HG02884 (cell line): ENCODE data around the gene POLG.

Experiments
- ATAC-seq: cut with Tn5 transposase; IDR thresholded peaks from one replicate; pipeline ENCODE4 v1.9.1; 2021; ENCODE audit warnings: mild to moderate bottlenecking, moderate library complexity; ENCODE audit not compliant: unreplicated experiment

POLG gene

GRCh38 chr15:89327113-89327512 lies 7.5 kb downstream of the POLG start:
- no peak for ATAC-seq

GRCh38 chr15:89326316-89326715 lies 8.3 kb downstream of the POLG start:
- no peak for ATAC-seq

GRCh38 chr15:89325039-89325803 lies 9.4 kb downstream of the POLG start:
- no peak for ATAC-seq

GRCh38 chr15:89323825-89324224 lies 10.8 kb downstream of the POLG start:
- no peak for ATAC-seq

GRCh38 chr15:89322822-89323221 lies 11.8 kb downstream of the POLG start:
- ATAC-seq, result no peak

- no peak for ATAC-seq
These were observed 12.9 kb downstream of the POLG start for GRCh38 chr15:89321521-89322410.

GRCh38 chr15:89320200-89320599 lies 14.4 kb downstream of the POLG start:
- no peak for ATAC-seq

- ATAC-seq, result no peak
These were observed 14.9 kb downstream of the POLG start for GRCh38 chr15:89319678-89320077.

- no peak for ATAC-seq
These were observed 17.4 kb downstream of the POLG start for GRCh38 chr15:89317186-89317720.

GRCh38 chr15:89316504-89316903 lies 18.1 kb downstream of the POLG start:
- no peak for ATAC-seq

GRCh38 chr15:89315375-89315929 lies 19.2 kb downstream of the POLG start:
- no peak for ATAC-seq

GRCh38 chr15:89309993-89310392 lies 24.6 kb downstream of the POLG start:
- no peak for ATAC-seq

GRCh38 chr15:89308236-89308635 lies 26.4 kb downstream of the POLG start:
- ATAC-seq, result no peak

GRCh38 chr15:89307791-89308190 lies 26.8 kb downstream of the POLG start:
- ATAC-seq, result no peak

GRCh38 chr15:89307046-89307587 lies 27.5 kb downstream of the POLG start:
- ATAC-seq, result no peak

GRCh38 chr15:89305395-89305794 lies 29.2 kb downstream of the POLG start:
- ATAC-seq, result no peak

- no peak for ATAC-seq
These were observed 30.6 kb downstream of the POLG start for GRCh38 chr15:89303986-89304385.

GRCh38 chr15:89301304-89302089 lies 33.1 kb downstream of the POLG start:
- no peak for ATAC-seq

- ATAC-seq, result no peak
These were observed 34.7 kb downstream of the POLG start for GRCh38 chr15:89299896-89300295.

- no peak for ATAC-seq
These were observed 41.6 kb downstream of the POLG start for GRCh38 chr15:89293012-89293411.
